GM12801 (cell line): Measurements from ENCODE around the gene UTS2R.

Experiments
- TF ChIP-seq, protein P1 (sequence below): IDR thresholded peaks from one replicate; pipeline ENCODE4 v1.5.1; 2011; ENCODE audit warnings: control low read depth; ENCODE audit not compliant: insufficient read length; ENCODE audit errors: extremely low read depth

The UTS2R gene

GRCh38 chr17:82406131-82406671 lies 34.6 kb downstream of the UTS2R start:
- TF ChIP-seq, protein P1, sequence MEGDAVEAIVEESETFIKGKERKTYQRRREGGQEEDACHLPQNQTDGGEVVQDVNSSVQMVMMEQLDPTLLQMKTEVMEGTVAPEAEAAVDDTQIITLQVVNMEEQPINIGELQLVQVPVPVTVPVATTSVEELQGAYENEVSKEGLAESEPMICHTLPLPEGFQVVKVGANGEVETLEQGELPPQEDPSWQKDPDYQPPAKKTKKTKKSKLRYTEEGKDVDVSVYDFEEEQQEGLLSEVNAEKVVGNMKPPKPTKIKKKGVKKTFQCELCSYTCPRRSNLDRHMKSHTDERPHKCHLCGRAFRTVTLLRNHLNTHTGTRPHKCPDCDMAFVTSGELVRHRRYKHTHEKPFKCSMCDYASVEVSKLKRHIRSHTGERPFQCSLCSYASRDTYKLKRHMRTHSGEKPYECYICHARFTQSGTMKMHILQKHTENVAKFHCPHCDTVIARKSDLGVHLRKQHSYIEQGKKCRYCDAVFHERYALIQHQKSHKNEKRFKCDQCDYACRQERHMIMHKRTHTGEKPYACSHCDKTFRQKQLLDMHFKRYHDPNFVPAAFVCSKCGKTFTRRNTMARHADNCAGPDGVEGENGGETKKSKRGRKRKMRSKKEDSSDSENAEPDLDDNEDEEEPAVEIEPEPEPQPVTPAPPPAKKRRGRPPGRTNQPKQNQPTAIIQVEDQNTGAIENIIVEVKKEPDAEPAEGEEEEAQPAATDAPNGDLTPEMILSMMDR = no peak

GRCh38 chr17:82407255-82407654 lies 35.7 kb downstream of the UTS2R start:
- TF ChIP-seq, protein P1 = no peak

DNA sequence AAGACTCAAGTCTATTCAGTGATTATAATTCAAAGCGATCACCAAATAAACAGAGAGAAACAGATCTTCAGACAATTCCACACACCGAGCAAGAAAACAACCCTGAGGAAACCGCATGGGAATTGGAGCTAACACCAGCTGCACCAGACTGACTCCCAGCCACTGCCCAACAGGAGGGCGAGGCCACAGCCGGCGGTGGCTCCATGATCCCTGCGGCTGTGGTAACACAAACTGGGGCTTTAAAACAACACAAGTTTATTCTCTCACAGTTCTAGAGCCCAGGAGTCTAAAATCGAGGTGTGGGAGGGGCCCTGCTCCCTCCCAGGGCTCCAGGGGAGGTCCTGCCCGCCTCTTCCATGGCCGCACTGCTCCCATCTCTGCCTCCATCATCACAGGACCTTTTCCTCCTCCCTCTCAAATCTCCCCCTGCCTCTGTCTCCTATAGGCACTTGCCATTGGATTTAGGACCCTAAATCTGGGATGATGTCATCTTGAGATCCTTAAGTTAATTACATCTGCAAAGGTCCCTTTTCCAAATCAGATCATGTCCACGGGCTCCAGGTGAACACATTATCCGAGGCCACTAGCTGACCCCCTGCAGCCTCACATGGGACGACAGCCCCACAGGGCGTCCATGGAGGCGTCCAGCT lies 36.8 kb downstream of the UTS2R start:
- TF ChIP-seq, protein P1 = no peak

GRCh38 chr17:82408938-82409318 lies 37.4 kb downstream of the UTS2R start:
- TF ChIP-seq, protein P1 = no peak

GRCh38 chr17:82410014-82410716 lies 38.6 kb downstream of the UTS2R start:
- TF ChIP-seq, protein P1 = no peak

- TF ChIP-seq, protein P1 = no peak
These were observed 40.0 kb downstream of the UTS2R start for GRCh38 chr17:82411396-82412053.

GRCh38 chr17:82412535-82413520 lies 41.3 kb downstream of the UTS2R start:
- TF ChIP-seq, protein P1 = no peak
